Tibial nerve (tissue), 3 donors: ENCODE measurements around the gene TC2N.

ENCODE experiments used
- CTCF ChIP-seq, 5 experiments: fragments of 200-600 bp in 3 of 5; fragments of 450-650 bp in 2 of 5; sonication (generic) in 3 of 5; IDR thresholded peaks; one replicate each; pipeline ENCODE4 v1.5.1; 2016 to 2019; ENCODE audit warnings: antibody characterized with exemption in 5 of 5, mild to moderate bottlenecking in 3 of 5, moderate library complexity in 2 of 5
- POLR2A ChIP-seq, 2 donors: fragments of 450-650 bp; IDR thresholded peaks; one replicate each; pipeline ENCODE4 v1.6.1; 2017; ENCODE audit warnings: antibody characterized with exemption in 2 of 2, mild to moderate bottlenecking in 2 of 2, moderate library complexity in 2 of 2

GRCh38 chr14:91801358-91801757 is 66.0 kb downstream of the TC2N start:
- TF ChIP-seq POLR2A (IDR thresholded peaks at IDR 0.05) (no peak), CTCF (IDR thresholded peaks at IDR 0.05) (no peak)
